HUES48 (cell line): ENCODE results near the gene BAHD1.

ENCODE experiments used
- H3K27ac ChIP-seq: one replicate; pipeline ENCODE4 v1.7.0; 2013; ENCODE audit warnings: low read depth, low read length, inconsistent platforms
- H3K27me3 ChIP-seq: 2 replicates; pipeline ENCODE4 v1.6.1; 2013; ENCODE audit warnings: mild to moderate bottlenecking, low read length; ENCODE audit not compliant: control insufficient read depth, insufficient read depth
- H3K36me3 ChIP-seq: 2 replicates; pipeline ENCODE4 v1.6.1; 2013; ENCODE audit warnings: low read length; ENCODE audit not compliant: control insufficient read depth, insufficient read depth
- H3K4me1 ChIP-seq: 2 replicates; pipeline ENCODE4 v1.6.1; 2013; ENCODE audit warnings: mild to moderate bottlenecking, low read length; ENCODE audit not compliant: control insufficient read depth, insufficient read depth
- H3K4me3 ChIP-seq: 2 replicates; pipeline ENCODE4 v1.5.1; 2013; ENCODE audit warnings: mild to moderate bottlenecking, low read depth, low read length
- H3K9ac ChIP-seq: 2 replicates; pipeline ENCODE4 v1.6.1; 2013; ENCODE audit warnings: mild to moderate bottlenecking, low read depth, low read length, moderate library complexity
- H3K9me3 ChIP-seq: 2 replicates; pipeline ENCODE4 v1.6.1; 2013; ENCODE audit warnings: low read length; ENCODE audit not compliant: control insufficient read depth, insufficient read depth

BAHD1 gene

DNA sequence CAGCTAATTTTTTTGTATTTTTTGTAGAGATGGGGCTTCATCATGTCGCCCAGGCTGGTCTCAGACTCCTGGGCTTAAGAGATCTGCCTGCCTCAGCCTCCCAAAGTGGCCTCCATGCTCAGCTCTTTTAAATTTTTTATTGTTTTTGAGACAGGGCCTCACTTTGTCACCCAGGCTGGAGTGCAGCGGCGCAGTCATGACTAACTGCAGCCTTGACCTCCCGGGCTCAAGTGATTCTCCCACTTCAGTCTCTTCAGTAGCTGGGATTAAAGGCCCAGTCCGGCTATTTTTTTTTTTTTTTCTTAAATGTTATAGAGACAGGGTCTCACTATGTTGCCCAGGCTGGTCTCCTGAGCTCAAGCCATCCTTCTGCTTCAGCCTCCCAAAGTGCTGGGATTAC, 15.1 kb upstream of the BAHD1 start:
- H3K27ac ChIP-seq: no peak overlapping the region
- no peaks in the 10 kb centered on the region for H3K9me3 ChIP-seq
- no peak overlapping the region for H3K4me3 ChIP-seq
- H3K27me3 ChIP-seq: peaks cover 8% of the 10 kb centered on the region
- H3K36me3 ChIP-seq: no peaks in the 10 kb centered on the region
- H3K9ac ChIP-seq: no peak overlapping the region
- peaks cover 24% of the 10 kb centered on the region for H3K4me1 ChIP-seq

DNA sequence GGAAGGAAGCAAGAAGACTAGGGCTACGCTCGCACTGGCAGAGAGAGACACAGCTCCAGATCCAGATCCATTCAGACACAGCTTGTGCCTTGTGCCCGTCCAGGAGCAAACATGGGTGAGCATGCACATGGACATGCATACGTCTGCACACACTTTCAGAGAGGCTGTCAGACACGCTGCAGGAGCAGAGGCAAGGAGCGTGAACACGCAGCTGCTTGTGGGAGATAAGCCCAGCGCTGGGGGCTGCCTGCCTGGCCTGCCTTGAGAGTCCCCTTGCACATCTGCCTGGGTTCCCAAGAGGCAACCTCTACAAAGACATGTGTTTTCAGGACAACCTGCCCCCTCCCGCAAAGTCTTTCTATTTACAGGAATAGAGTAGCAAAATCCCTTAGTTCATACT, 13.6 kb upstream of the BAHD1 start:
- Histone ChIP-seq H3K9ac (no peak overlapping the region), H3K36me3 (no peaks in the 10 kb centered on the region)

DNA sequence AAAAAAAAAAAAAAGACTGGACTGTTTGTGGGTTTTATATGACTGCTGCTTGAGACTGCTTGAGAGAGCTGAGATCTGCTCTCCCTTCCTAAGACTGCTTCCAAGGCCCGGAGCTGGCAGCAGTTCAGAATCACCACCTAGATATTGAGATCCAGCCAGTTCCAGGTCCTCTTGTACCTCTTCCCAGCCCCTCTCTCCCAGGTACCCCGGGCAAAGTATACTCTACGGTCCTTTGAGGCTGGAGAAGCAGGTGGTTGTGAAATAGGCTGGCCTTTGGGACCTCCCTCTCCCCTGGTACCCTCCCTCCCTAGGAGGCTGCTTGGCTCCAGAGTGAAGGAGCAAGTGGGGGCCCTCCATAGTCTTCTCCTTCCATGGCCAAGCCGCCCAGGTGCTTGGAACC, 12.6 kb upstream of the BAHD1 start:
- H3K4me3 ChIP-seq: no peak overlapping the region
- no peak overlapping the region for H3K27ac ChIP-seq
- no peaks in the 10 kb centered on the region for H3K36me3 ChIP-seq
- peaks cover 17% of the 10 kb centered on the region for H3K4me1 ChIP-seq
- no peak overlapping the region for H3K9ac ChIP-seq
- H3K9me3 ChIP-seq: no peaks in the 10 kb centered on the region
- H3K27me3 ChIP-seq: peaks cover 10% of the 10 kb centered on the region

More for the DNA sequence above, 13.6 kb upstream of the BAHD1 start:
- Histone ChIP-seq H3K9me3 (no peaks in the 10 kb centered on the region), H3K27ac (no peak overlapping the region), H3K27me3 (peaks cover 1% of the 10 kb centered on the region; the same call in 1 of the 2 replicates), H3K4me3 (no peak overlapping the region), H3K4me1 (peaks cover 17% of the 10 kb centered on the region)

DNA sequence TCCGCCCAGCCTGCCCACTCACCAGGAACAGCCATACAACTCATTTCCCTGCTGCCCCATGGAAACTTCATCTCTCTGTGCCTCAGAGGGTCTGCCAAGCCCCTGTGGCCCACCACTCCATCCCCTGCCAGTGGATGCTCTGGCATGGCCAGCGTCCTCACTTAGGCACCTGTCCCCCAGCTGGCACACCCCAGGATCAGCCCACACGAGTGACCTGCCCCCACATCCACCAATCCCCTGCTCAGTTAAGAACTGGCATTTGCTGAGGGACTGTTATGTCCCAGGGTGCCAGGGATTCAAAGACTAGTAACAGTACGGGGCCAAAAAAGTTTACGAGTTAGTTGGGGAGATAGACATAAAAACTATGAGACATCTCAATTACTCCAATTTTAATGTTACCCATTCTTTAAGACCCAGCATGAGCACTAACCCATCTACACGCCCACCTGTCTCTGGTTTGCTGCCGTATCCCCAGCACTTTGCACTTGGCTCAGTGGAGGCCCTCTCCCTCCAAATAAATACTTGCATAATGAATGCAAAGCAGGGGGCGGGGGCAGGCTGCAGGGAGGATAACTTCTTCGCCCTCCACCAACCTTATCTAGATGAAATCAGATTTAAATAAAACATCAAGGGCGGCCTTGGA, 11.6 kb upstream of the BAHD1 start:
- H3K9ac ChIP-seq: no peak overlapping the region
- peaks cover 20% of the 10 kb centered on the region for H3K27me3 ChIP-seq
- H3K4me1 ChIP-seq: peaks cover 17% of the 10 kb centered on the region
- H3K27ac ChIP-seq: no peak overlapping the region
- no peaks in the 10 kb centered on the region for H3K9me3 ChIP-seq
- H3K36me3 ChIP-seq: no peaks in the 10 kb centered on the region
- no peak overlapping the region for H3K4me3 ChIP-seq

DNA sequence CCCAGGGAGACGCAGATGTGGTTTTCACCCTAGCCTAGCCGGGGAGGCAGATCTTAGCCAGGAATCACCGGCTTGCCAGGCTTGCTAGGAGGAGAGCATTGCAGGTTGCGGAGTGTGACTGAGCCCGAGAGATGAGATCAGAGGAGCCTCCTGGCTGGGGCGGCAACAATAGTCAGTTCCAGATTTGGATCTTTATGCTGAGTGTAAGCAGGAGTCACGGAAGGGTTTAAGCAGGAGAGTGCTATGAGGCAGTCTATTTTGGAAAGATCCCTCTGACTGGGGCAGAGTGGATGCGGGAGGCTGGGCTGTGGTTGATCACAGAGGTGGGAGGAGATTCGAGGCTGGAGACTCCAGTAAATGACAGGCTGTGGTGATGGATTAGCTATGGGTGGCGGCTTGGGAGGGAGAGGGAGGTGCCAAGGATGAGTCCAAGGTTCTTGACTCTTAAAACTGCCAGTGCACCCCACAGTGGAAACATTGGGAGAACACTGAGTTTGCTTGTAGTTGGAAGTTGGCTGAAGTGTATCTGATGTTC, 10.4 kb upstream of the BAHD1 start:
- Histone ChIP-seq H3K36me3 (no peaks in the 10 kb centered on the region), H3K27ac (no peak overlapping the region), H3K27me3 (peaks cover 32% of the 10 kb centered on the region), H3K9me3 (no peaks in the 10 kb centered on the region), H3K4me3 (no peak overlapping the region), H3K4me1 (peaks cover 22% of the 10 kb centered on the region), H3K9ac (no peak overlapping the region)

DNA sequence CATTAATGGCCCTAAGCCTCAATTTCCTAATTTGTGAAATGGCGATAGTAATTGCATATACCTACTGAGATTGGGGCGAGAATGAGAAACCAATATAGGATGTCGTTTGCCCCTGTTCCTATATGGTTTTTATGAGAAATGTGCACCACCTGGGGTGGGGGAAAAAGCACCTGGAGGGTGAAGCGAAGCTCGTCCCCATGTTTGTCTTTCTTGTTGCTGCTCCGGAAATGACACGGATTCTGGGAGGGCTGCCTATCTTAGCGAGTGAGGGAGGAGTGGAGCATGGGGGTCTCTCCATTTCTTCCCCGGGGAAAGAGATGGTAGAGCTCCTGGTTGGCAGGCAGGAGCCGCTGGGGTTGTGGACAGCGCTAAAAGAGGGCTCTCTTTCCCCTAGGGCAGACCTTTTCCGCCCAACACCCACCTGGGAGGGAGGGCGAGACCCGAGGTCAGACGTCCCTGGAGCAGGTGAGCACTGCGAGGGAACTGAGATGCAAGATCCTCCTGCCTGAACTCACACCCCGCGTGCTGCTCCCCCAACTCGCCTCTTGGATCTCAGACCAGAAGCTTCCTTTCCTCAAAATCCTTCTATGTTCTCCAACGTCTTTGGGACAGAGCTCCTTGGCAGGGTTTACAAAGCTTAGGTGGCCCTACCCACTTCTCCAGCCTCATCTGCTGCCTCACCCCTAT, 5.6 kb upstream of the BAHD1 start:
- no peaks in the 10 kb centered on the region for H3K36me3 ChIP-seq
- no peaks in the 10 kb centered on the region for H3K9me3 ChIP-seq
- peaks cover 44% of the 10 kb centered on the region for H3K4me1 ChIP-seq
- H3K9ac ChIP-seq: no peak overlapping the region
- peak overlapping the region; percentile 87; the same call in 1 of the 2 replicates for H3K4me3 ChIP-seq
- H3K27me3 ChIP-seq: peaks cover 52% of the 10 kb centered on the region
- H3K27ac ChIP-seq: no peak overlapping the region

DNA sequence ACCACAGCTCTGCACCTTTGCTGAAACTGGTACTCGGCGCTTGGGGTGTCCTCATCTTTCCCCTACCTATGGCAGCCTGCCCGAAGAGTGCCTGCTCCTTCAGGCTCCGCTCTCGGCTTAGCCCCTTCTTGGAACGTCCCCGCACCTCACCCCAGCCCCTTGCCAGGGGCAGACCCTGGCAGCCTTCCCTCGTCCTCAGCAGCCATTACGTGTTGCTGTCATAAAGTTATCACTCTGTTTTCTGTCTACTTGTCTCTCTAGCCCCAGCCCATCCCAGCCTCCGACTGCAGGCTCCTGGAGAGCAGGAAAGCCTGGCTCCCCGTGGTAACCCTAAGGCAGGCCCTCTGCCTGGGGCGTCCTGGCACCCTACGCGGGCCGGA, 5.1 kb upstream of the BAHD1 start:
- Histone ChIP-seq H3K4me1 (peaks cover 39% of the 10 kb centered on the region), H3K27ac (no peak overlapping the region), H3K4me3 (peak overlapping the region; percentile 87), H3K9me3 (no peaks in the 10 kb centered on the region), H3K27me3 (peaks cover 52% of the 10 kb centered on the region), H3K36me3 (no peaks in the 10 kb centered on the region), H3K9ac (no peak overlapping the region)

DNA sequence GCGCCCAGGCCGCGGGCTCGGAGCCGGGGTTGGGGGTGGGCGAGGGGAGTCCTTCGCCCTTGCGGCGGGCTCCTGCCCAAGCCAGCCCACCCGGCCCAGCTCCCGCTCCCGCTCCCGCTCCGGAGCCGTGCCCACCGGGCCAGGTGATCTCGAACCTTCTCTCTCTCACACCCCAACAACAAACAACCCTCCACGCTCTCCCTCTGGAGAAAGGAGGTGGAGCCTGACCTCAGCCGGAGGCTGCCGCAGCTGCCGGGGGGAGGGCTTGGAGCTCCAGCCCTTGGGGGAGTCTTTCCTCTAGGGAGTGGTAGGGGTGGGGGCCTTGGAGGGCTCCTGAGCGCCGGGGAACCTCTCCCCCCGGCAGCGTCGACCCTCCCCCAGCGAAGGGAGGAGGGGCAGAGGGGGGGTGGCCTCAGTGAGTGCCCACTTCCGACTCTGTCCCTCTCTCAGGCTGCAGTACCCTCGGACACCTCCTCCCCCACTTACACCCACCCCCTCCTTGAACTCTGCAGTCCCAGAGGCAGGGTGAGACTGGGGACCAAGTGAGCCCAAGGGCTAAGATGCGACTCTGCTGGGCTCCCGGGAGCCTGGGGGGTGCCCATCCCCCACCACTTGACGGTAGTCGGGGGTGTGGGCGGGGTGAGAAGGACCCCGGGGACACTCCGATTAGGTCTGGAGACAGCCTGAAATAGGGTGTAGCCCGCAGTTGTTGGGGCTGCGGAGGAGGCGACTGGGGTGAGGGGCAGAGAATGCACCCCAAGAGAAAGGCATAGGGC, 4.4 kb upstream of the BAHD1 start:
- Histone ChIP-seq H3K27me3 (peaks cover 52% of the 10 kb centered on the region), H3K27ac (no peak overlapping the region), H3K9me3 (no peaks in the 10 kb centered on the region), H3K4me1 (peaks cover 39% of the 10 kb centered on the region), H3K4me3 (peak overlapping the region; percentile 87), H3K36me3 (no peaks in the 10 kb centered on the region), H3K9ac (peak overlapping the region; percentile 26)

DNA sequence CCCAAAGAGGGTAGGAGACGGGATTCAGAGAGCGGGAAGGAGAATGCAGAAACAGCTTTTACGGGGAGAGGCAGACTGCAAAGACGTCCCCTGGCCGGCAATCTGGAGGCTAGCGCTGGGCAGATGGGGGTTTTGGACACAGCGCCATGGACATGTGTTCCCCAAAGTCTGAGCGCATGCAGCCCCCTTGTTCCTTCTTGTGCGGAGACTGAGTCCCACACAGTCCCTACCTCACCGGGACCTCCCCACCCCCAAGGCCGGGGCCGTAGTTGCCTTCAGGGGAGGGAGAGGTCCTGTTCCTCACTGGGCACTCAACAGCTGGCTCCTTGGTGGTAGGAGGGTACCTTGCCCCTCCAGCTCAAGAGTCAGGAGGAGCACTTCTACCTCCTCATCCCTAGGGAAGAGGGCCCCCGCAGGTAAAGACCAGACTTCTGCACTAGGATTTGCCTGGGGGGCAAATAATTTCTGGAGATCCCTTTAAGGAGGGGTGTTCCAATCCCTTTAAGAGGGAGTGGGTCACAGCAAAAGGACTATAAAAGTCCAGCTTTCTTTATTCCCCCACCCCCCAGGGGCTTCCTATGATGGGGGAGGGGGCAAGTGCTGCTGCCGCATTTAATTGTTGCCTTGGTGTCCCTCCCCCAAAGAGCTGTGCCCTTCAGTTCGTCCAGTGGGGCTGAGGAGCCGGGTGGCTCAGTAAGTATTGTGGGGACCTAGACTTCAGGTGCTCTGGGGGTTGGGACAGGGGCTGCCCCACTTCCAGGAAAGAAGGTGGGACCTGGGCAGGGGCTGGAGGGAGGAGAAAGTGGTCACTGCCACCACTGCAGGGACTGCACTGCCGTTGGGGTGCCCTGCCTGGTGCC, 3.6 kb upstream of the BAHD1 start:
- Histone ChIP-seq H3K9ac (peak overlapping the region; percentile 26; the same call in 1 of the 2 replicates), H3K36me3 (no peaks in the 10 kb centered on the region), H3K4me3 (peak overlapping the region; percentile 87), H3K4me1 (peaks cover 39% of the 10 kb centered on the region), H3K27ac (no peak overlapping the region), H3K9me3 (no peaks in the 10 kb centered on the region), H3K27me3 (peaks cover 52% of the 10 kb centered on the region)
